ENCODE results near the gene ADGRB2. TPM values are rescaled to one million over a fixed set of nuclear protein-coding genes. Genes with fewer than 3 reads are reported as not detected.

ADGRB2 gene
- total RNA-seq, 1 experiment from 2014 or later, result 1.5 TPM

DNA sequence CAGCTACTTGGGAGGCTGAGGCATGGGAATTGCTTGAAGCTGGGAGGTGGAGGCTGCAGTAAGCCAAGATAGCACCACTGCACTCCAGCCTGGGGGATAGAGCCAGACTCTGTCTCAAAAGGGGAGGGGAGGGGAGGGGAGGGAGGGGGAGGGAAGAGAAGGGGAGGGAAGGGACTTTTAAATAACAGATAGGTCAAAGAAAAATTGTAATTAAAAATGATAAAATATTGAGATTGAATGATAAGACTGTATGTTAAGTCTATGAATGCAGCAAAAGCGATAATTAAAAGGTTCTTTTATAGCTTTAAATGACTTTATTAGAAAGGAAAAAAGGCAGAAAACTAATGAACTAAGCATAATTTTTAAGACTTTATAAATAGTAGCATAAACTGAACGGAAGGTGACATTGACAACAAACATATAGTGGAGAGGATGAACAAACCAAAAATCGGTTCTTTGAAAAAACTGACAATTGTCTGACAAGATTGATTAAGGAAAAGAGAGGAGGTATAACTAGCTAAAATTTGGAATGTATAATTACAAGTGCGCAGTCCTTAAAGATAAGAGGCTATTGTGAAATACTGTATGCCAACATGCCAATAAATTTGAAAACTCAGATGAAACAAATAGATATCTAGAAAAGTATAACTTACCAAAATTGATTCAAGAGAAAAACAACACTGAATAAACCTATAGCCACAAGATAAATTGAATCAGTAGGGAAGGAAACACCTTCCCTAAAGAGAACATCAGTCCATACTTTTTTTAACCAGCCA lies 43.3 kb upstream of the ADGRB2 start:
- Mint-ChIP-seq H3K36me3 (ENCODE audit: insufficient read depth, unreplicated experiment) (no peaks in the 10 kb centered on the region), H3K9me3 (ENCODE audit: unreplicated experiment) (no peaks in the 10 kb centered on the region), H3K4me1 (ENCODE audit: insufficient read depth, unreplicated experiment) (no peaks in the 10 kb centered on the region), H3K27me3 (ENCODE audit: insufficient read depth, unreplicated experiment) (peaks cover 17% of the 10 kb centered on the region), H3K4me3 (ENCODE audit: unreplicated experiment) (no peak overlapping the region), H3K27ac (ENCODE audit: low read depth, unreplicated experiment) (no peak overlapping the region)
- DNase-seq (ENCODE audit: unreplicated experiment), result no peak
- TF ChIP-seq, protein P1, sequence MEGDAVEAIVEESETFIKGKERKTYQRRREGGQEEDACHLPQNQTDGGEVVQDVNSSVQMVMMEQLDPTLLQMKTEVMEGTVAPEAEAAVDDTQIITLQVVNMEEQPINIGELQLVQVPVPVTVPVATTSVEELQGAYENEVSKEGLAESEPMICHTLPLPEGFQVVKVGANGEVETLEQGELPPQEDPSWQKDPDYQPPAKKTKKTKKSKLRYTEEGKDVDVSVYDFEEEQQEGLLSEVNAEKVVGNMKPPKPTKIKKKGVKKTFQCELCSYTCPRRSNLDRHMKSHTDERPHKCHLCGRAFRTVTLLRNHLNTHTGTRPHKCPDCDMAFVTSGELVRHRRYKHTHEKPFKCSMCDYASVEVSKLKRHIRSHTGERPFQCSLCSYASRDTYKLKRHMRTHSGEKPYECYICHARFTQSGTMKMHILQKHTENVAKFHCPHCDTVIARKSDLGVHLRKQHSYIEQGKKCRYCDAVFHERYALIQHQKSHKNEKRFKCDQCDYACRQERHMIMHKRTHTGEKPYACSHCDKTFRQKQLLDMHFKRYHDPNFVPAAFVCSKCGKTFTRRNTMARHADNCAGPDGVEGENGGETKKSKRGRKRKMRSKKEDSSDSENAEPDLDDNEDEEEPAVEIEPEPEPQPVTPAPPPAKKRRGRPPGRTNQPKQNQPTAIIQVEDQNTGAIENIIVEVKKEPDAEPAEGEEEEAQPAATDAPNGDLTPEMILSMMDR (IDR thresholded peaks at IDR 0.05; ENCODE audit: unreplicated experiment), result no peak
- BruUV-seq (replicated peaks), result no TSS peak
- intact Hi-C loops (cut with micrococcal nuclease), result no loop called here
- ChIA-PET POLR2A (interaction anchor here (1.1 kb wide), 1 partner anchor 103 kb away, joined by 3 read pairs; no protein-coding TSS in a partner anchor), CTCF (interaction anchor here (0.6 to 0.7 kb wide), 2 partner anchors 19 to 62 kb away, joined by 3 to 4 read pairs; no protein-coding TSS in a partner anchor)

DNA sequence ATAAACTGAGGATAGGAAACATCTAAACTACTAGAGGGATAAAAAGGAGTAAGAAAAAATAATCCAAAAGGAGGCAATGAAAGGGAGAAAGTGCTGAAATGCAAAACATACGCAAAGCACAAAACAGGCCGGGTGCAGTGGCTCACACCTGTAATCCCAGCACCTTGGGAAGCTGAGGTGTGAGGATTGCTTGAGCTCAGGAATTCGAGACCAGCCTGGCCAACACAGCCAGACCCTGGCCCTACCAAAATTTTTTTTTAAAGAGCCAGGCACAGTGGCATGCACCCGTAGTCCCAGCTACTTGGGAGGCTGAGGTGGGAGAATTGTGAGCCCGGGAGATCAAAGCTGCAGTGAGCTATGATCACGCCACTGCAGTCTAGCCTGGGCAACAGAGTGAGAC lies 41.2 kb upstream of the ADGRB2 start:
- ChIA-PET CTCF (interaction anchor here (0.9 to 1.1 kb wide), 2 partner anchors 15 to 16 kb away, joined by 3 to 5 read pairs; no protein-coding TSS in a partner anchor), POLR2A (no interaction called here)

DNA sequence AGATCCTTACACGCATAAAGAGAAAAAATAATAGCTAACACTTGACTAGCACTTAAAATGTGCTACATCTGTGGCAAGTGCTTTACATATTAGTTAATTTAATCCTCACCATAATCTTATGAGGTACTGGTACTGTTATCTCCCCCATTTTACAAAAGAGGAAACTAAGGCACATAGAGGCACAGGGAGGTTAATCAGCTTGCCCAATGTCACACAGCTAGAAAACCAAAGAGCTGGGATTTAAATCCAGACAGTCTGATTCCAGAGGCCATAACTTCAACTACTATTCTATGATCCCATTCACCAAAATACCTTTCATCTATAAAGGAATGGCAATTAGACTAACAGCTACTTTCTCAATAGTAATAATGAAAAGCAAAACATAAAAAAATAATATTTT lies 40.0 kb upstream of the ADGRB2 start:
- TF ChIP-seq, protein P1 (IDR thresholded peaks at IDR 0.05; ENCODE audit: unreplicated experiment), result no peak
- peaks cover 3% of the 10 kb centered on the region for H3K4me1 Mint-ChIP-seq (ENCODE audit: insufficient read depth, unreplicated experiment)
- H3K27me3 Mint-ChIP-seq (ENCODE audit: insufficient read depth, unreplicated experiment), result peaks cover 18% of the 10 kb centered on the region
- no peak overlapping the region for H3K4me3 Mint-ChIP-seq (ENCODE audit: unreplicated experiment)
- no peaks in the 10 kb centered on the region for H3K9me3 Mint-ChIP-seq (ENCODE audit: unreplicated experiment)
- ChIA-PET POLR2A (interaction anchor here (0.6 to 0.9 kb wide), 4 partner anchors 11 to 138 kb away, joined by 3 read pairs; no protein-coding TSS in a partner anchor), CTCF (interaction anchor here (0.7 to 1.1 kb wide), 2 partner anchors 14 to 623 kb away, joined by 3 read pairs; no protein-coding TSS in a partner anchor)
- DNase-seq (ENCODE audit: unreplicated experiment), result no peak
- no peaks in the 10 kb centered on the region for H3K36me3 Mint-ChIP-seq (ENCODE audit: insufficient read depth, unreplicated experiment)
- intact Hi-C loops (cut with micrococcal nuclease), result no loop called here
- BruUV-seq (replicated peaks), result no TSS peak
- H3K27ac Mint-ChIP-seq (ENCODE audit: low read depth, unreplicated experiment), result no peak overlapping the region

More for the DNA sequence above, 41.2 kb upstream of the ADGRB2 start:
- TF ChIP-seq, protein P1 (IDR thresholded peaks at IDR 0.05; ENCODE audit: unreplicated experiment), result no peak
- Mint-ChIP-seq H3K4me1 (ENCODE audit: insufficient read depth, unreplicated experiment) (no peaks in the 10 kb centered on the region), H3K27ac (ENCODE audit: low read depth, unreplicated experiment) (no peak overlapping the region), H3K9me3 (ENCODE audit: unreplicated experiment) (no peaks in the 10 kb centered on the region), H3K36me3 (ENCODE audit: insufficient read depth, unreplicated experiment) (no peaks in the 10 kb centered on the region), H3K27me3 (ENCODE audit: insufficient read depth, unreplicated experiment) (peaks cover 18% of the 10 kb centered on the region), H3K4me3 (ENCODE audit: unreplicated experiment) (no peak overlapping the region)
- BruUV-seq (replicated peaks), result no TSS peak
- DNase-seq (ENCODE audit: unreplicated experiment), result no peak
- intact Hi-C loops (cut with micrococcal nuclease), result no loop called here

DNA sequence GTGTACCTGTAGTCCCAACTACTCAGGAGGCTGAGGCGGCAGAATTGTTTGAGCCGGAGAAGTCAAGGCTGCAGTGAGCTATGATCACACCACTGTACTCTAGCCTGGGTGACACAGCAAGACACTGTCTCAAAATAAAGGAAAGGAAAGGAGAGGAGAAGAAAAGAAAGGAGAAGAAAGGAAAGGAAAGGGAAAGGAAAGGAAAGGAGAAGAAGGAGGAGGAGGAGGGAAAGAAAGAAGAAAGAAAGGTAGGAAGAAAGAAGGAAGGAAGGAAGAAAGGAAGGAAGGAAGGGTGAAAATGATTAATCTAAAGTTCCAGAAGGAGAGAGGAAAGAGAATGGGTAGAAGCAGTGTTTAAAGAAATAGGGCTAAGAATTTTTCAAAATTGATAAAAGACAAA lies 39.5 kb upstream of the ADGRB2 start:
- POLR2A ChIA-PET, result interaction anchor here (0.6 to 0.7 kb wide), 2 partner anchors 11 to 103 kb away, joined by 3 read pairs; no protein-coding TSS in a partner anchor
- H3K4me3 Mint-ChIP-seq (ENCODE audit: unreplicated experiment), result no peak overlapping the region
- no peak overlapping the region for H3K27ac Mint-ChIP-seq (ENCODE audit: low read depth, unreplicated experiment)
- TF ChIP-seq, protein P1 (IDR thresholded peaks at IDR 0.05; ENCODE audit: unreplicated experiment), result no peak
- DNase-seq (ENCODE audit: unreplicated experiment), result no peak
- intact Hi-C loops (cut with micrococcal nuclease), result no loop called here
- peaks cover 18% of the 10 kb centered on the region for H3K27me3 Mint-ChIP-seq (ENCODE audit: insufficient read depth, unreplicated experiment)
- no peaks in the 10 kb centered on the region for H3K9me3 Mint-ChIP-seq (ENCODE audit: unreplicated experiment)
- H3K4me1 Mint-ChIP-seq (ENCODE audit: insufficient read depth, unreplicated experiment), result peaks cover 8% of the 10 kb centered on the region
- H3K36me3 Mint-ChIP-seq (ENCODE audit: insufficient read depth, unreplicated experiment), result no peaks in the 10 kb centered on the region
- BruUV-seq (replicated peaks), result no TSS peak
- CTCF ChIA-PET, result interaction anchor here (0.7 kb wide), 1 partner anchor 623 kb away, joined by 3 read pairs; no protein-coding TSS in a partner anchor
